HepG2 (cell line): Measurements from ENCODE around the gene URM1. TPM values are rescaled to one million over a fixed set of nuclear protein-coding genes. Genes with fewer than 3 reads are reported as not detected.

ENCODE experiments used
- ATAC-seq: fragments of 200-7000 bp; cut with Tn5 transposase; 3 replicates; pipeline ENCODE4 v1.9.1; 2020; ENCODE audit warnings: mild to moderate bottlenecking, moderate library complexity
- BruUV-seq: library from RNA; stranded (reverse); fragments of 400-500 nt; replicated peaks from 2 replicates; lab custom pipeline; 2021; lab: Mats Ljungman, UMichigan
- CTCF ChIA-PET: fragments of 300-600 bp; formaldehyde crosslinking; extraction: SDS; loops from one replicate; lab custom pipeline; 2021; ENCODE audit warnings: low total read pairs, inconsistent platforms, low intra/inter-chr PET ratio; lab: Yijun Ruan, JAX
- POLR2A ChIA-PET: fragments of 350-600 bp; sonication (Branson Sonifier 250); formaldehyde crosslinking; loops from one replicate; lab custom pipeline; 2020; ENCODE audit warnings: antibody characterized with exemption, inconsistent platforms; lab: Yijun Ruan, JAX
- DNase-seq: peaks from one replicate; pipeline ENCODE4 v3.0.0-alpha.2; 2015; ENCODE audit warnings: low spot score
- FAIRE-seq: peaks from 3 replicates; lab custom pipeline; 2011; peaks lifted over from hg19 to GRCh38; lab: Jason Lieb, UNC
- H2AFZ ChIP-seq: one replicate; pipeline ENCODE4 v1.6.1; 2011; ENCODE audit warnings: low read length, inconsistent platforms
- H3K27ac ChIP-seq: fragments of 300-600 bp; 3 replicates; pipeline ENCODE4 v1.8.0; 2011; ENCODE audit warnings: mixed run types, mild to moderate bottlenecking, mixed read lengths, low read length, inconsistent platforms; ENCODE audit not compliant: insufficient read depth; ENCODE audit errors: extremely low read length
- H3K27me3 ChIP-seq, 2 experiments: fragments of 200-600 bp in 1 of 2; 2 replicates in 1 of 2; 3 replicates in 1 of 2; pipeline versions ENCODE4 v1.6.0 to v1.8.0; 2011; ENCODE audit warnings: low read length in 2 of 2, mild to moderate bottlenecking in 2 of 2, moderate library complexity in 2 of 2, inconsistent platforms in 1 of 2; ENCODE audit not compliant: insufficient read depth in 2 of 2, control insufficient read depth in 1 of 2
- H3K36me3 ChIP-seq, 2 experiments: fragments of 200-600 bp in 1 of 2; replicated peaks in 1 of 2; 2 replicates in 1 of 2; 3 replicates in 1 of 2; pipeline versions ENCODE4 v1.5.1 to v1.8.0; 2011; ENCODE audit warnings: low read length in 2 of 2, inconsistent platforms in 1 of 2; ENCODE audit not compliant: insufficient read depth in 2 of 2, control insufficient read depth in 1 of 2
- H3K4me1 ChIP-seq: 2 replicates; pipeline ENCODE4 v1.5.1; 2012; ENCODE audit warnings: low read length, inconsistent platforms; ENCODE audit not compliant: insufficient read depth
- H3K4me2 ChIP-seq: 2 replicates; pipeline ENCODE4 v1.6.0; 2011; ENCODE audit warnings: low read depth, low read length, inconsistent platforms
- H3K4me3 ChIP-seq, 3 experiments: fragments of 200-600 bp in 1 of 3; sonication (generic), shearing (Covaris generic) in 1 of 3; replicated peaks in 1 of 3; 2 replicates each; pipeline ENCODE4 v1.5.1; 2011 to 2016; ENCODE audit warnings: low read length in 3 of 3, inconsistent platforms in 2 of 3, low read depth in 2 of 3, mild to moderate bottlenecking in 2 of 3, control low read depth in 1 of 3, mixed read lengths in 1 of 3; ENCODE audit not compliant: insufficient read depth in 1 of 3
- H3K79me2 ChIP-seq: one replicate; pipeline ENCODE4 v1.6.1; 2011; ENCODE audit warnings: low read length, inconsistent platforms; ENCODE audit not compliant: insufficient read depth
- H3K9ac ChIP-seq: 2 replicates; pipeline ENCODE4 v1.6.0; 2011; ENCODE audit warnings: mild to moderate bottlenecking, low read depth, low read length, inconsistent platforms; ENCODE audit not compliant: insufficient read depth
- H3K9me3 ChIP-seq: 2 replicates; pipeline ENCODE4 v1.5.1; 2012; ENCODE audit warnings: mild to moderate bottlenecking, low read length
- H4K20me1 ChIP-seq: 2 replicates; pipeline ENCODE4 v1.6.0; 2011; ENCODE audit warnings: inconsistent platforms, mild to moderate bottlenecking, low read length, moderate library complexity; ENCODE audit not compliant: insufficient read depth
- ASH2L ChIP-seq: fragments of 300-600, 200-600 bp; sonication (generic); IDR thresholded peaks from 2 replicates; pipeline ENCODE4 v1.7.0; 2017; ENCODE audit warnings: low read depth, mild to moderate bottlenecking, moderate library complexity, mixed read lengths, low read length; ENCODE audit not compliant: insufficient read length
- ELF4 ChIP-seq: sonication (generic); formaldehyde crosslinking; IDR thresholded peaks from 2 replicates; pipeline ENCODE4 v1.5.0; 2020; ENCODE audit warnings: missing genetic modification reagents, mild to moderate bottlenecking, moderate library complexity, borderline replicate concordance
- ERF ChIP-seq: IDR thresholded peaks from 2 replicates; pipeline ENCODE4 v1.6.1; 2018; ENCODE audit warnings: missing biosample characterization, missing genetic modification reagents
- FOXA1 ChIP-seq, 2 experiments: fragments of 450-650 bp in 1 of 2; sonication (generic) in 1 of 2; formaldehyde crosslinking in 1 of 2; IDR thresholded peaks; 2 replicates each; pipeline versions ENCODE4 v1.4.0 to v1.6.1; 2016 to 2020; ENCODE audit warnings: missing genetic modification reagents in 1 of 2
- FOXO4 ChIP-seq: sonication (generic); formaldehyde crosslinking; conservative IDR thresholded peaks from 2 replicates; pipeline ENCODE4 v1.8.1; 2023; ENCODE audit warnings: missing genetic modification reagents
- KDM5A ChIP-seq: fragments of 200-600 bp; sonication (generic); IDR thresholded peaks from 2 replicates; pipeline ENCODE4 v1.7.0; 2018; ENCODE audit warnings: antibody characterized with exemption, mild to moderate bottlenecking, low read length, borderline replicate concordance
- MIXL1 ChIP-seq: IDR thresholded peaks from 2 replicates; pipeline ENCODE4 v1.6.1; 2016
- NKX3-1 ChIP-seq: sonication (generic); formaldehyde crosslinking; IDR thresholded peaks from 2 replicates; pipeline ENCODE4 v1.5.0; 2020; ENCODE audit warnings: missing genetic modification reagents
- THAP9 ChIP-seq: sonication (generic); formaldehyde crosslinking; IDR thresholded peaks from 2 replicates; pipeline ENCODE4; 2020; ENCODE audit warnings: missing genetic modification reagents, mild to moderate bottlenecking, borderline replicate concordance
- ZFP90 ChIP-seq: sonication (generic); formaldehyde crosslinking; IDR thresholded peaks from 2 replicates; pipeline ENCODE4 v1.8.0; 2022; ENCODE audit warnings: missing genetic modification reagents, mild to moderate bottlenecking, inconsistent platforms, borderline replicate concordance
- ZNF138 ChIP-seq: sonication (generic); formaldehyde crosslinking; IDR thresholded peaks from 2 replicates; pipeline ENCODE4 v1.5.0; 2020; ENCODE audit warnings: mild to moderate bottlenecking, low read depth, missing genetic modification reagents
- ZNF747 ChIP-seq: sonication (generic); formaldehyde crosslinking; IDR thresholded peaks from 2 replicates; pipeline ENCODE4 v1.8.1; 2023; ENCODE audit warnings: missing genetic modification reagents, mild to moderate bottlenecking, borderline replicate concordance
- WGBS: methylation state at CpG from one replicate; pipeline ENCODE4 v1.1.6; 2017; ENCODE audit warnings: low lambda C conversion rate; 5-methylcytosine and 5-hydroxymethylcytosine counted together
- in situ Hi-C: cut with HindIII; loops from 2 replicates; pipeline ENCODE4 v1.10.0; 2017; ENCODE audit warnings: low pct_unique_long_range_greater_than_20kb; ENCODE audit not compliant: extremely low pct_ligation_motif_present
- intact Hi-C: fragments of 100-400 bp; cut with micrococcal nuclease; formaldehyde crosslinking; loops from one replicate; pipeline ENCODE4 v1.10.0; 2022; ENCODE audit not compliant: unreplicated experiment
- polyA plus RNA-seq, 8 experiments: library from polyadenylated mRNA; depleted of rRNA in 3 of 8; stranded (reverse) in 7 of 8; unstranded in 1 of 8; fragments of >200 nt; fragmentation: Illumina TruSeq in 4 of 8; extraction: Trizol in 4 of 8; gene quantifications; 2 replicates each; pipeline versions ENCODE4 v1.2.1 to v1.2.3, GENCODE V29; 2011 to 2016; ENCODE audit warnings: low read depth in 4 of 8, missing spikeins in 1 of 8, mixed read lengths in 1 of 8; ENCODE audit not compliant: insufficient read depth in 1 of 8
- total RNA-seq, 5 experiments: library from RNA; depleted of rRNA; stranded (reverse); fragments of >200 nt; fragmentation: Illumina TruSeq; extraction: Trizol; gene quantifications; 2 replicates each; pipeline ENCODE4 v1.2.3, GENCODE V29; 2016; ENCODE audit warnings: low read depth in 1 of 5

Gene URM1
- total and polyA plus RNA-seq, 2 of the 13 experiments (the other 11 are each of a cell fraction or from before 2014, with no cell fraction given), result 37.1 to 41.3 TPM

- Histone ChIP-seq H3K79me2 (peaks cover 38% of the 10 kb centered on the region), H3K27me3 (peaks cover 0 to 3% of the 10 kb centered on the region in 2 experiments; a peak in 2 of 5 replicates), H4K20me1 (no peaks in the 10 kb centered on the region), H3K4me2 (peak overlapping the region; percentile 77), H2AFZ (no peak overlapping the region), H3K4me1 (peaks cover 15% of the 10 kb centered on the region), H3K36me3 (peaks cover 1 to 13% of the 10 kb centered on the region in 2 experiments; a peak in 1 of 5 replicates)
- FAIRE-seq, result no peak
- POLR2A ChIA-PET, result interaction anchor here (0.6 to 1.9 kb wide), 17 partner anchors 9 to 133 kb away, joined by 3 to 19 read pairs (median 4); partner anchors contain the start of genes CERCAM, GLE1, GOLGA2 and ODF2
- DNase-seq, result no peak
- no peak for ATAC-seq
- TF ChIP-seq ERF (CRISPR knock-in tag) (no peak; the same call in 1 of the 2 replicates), FOXA1 (IDR thresholded peaks at IDR 0.05) (no peak), FOXA1 (CRISPR knock-in tag; IDR thresholded peaks at IDR 0.05) (0 out of 2 replicates have a peak, but pooled peaks have one; percentile 1), FOXO4 (CRISPR knock-in tag) (no peak), ZNF138 (CRISPR knock-in tag) (peak; percentile 32; the same call in 1 of the 2 replicates), NKX3-1 (0 out of 2 replicates have a peak, but pooled peaks have one; percentile 40), ELF4 (CRISPR knock-in tag) (0 out of 2 replicates have a peak, but pooled peaks have one; percentile 46), ASH2L (peak; percentile 48), MIXL1 (no peak), ZFP90 (CRISPR knock-in tag) (peak; percentile 12; the same call in 1 of the 2 replicates), THAP9 (CRISPR knock-in tag) (0 out of 2 replicates have a peak, but pooled peaks have one; percentile 3), KDM5A (peak; percentile 78), ZNF747 (CRISPR knock-in tag) (0 out of 2 replicates have a peak, but pooled peaks have one; percentile 19)
- TF ChIP-seq, all 625 proteins: peak for 9
- intact Hi-C loops, result loop anchor here (2.0 kb wide), 1 partner anchor 41 kb away; no protein-coding TSS in a partner anchor
- in situ Hi-C loops, result no loop called here
- CTCF ChIA-PET, result no interaction called here
- Histone ChIP-seq H3K9ac (peak overlapping the region; percentile 95), H3K4me3 (peak overlapping the region; percentile 87 to 92 (median 92)), H3K9me3 (no peaks in the 10 kb centered on the region), H3K27ac (peak overlapping the region; percentile 63)
- WGBS, result under 1% methylated on average over 10 of the region's 10 CpGs
- BruUV-seq, result TSS peak; percentile 82
Observed at GRCh38 chr9:128371630-128372117, 500 bp downstream of the URM1 start.
